Astrocyte of the spinal cord (primary cell): ENCODE measurements around the gene G3BP2.
"Not testable (repeated sequence)": the region's sequence is repeated elsewhere in the genome, so short reads cannot be mapped to it uniquely, and the experiment has no call there.

ENCODE experiments used
- DNase-seq: peaks from one replicate; pipeline ENCODE4 v3.0.0; 2011; ENCODE audit warnings: low read depth, low spot score
- H3K4me3 ChIP-seq: 2 replicates; pipeline ENCODE4 v1.5.1; 2011; ENCODE audit warnings: low read depth, mild to moderate bottlenecking, low read length, moderate library complexity
- CTCF ChIP-seq: IDR thresholded peaks from 2 replicates; pipeline ENCODE4 v1.5.1; 2012; ENCODE audit warnings: low read depth, mild to moderate bottlenecking, low read length, inconsistent platforms
- in situ Hi-C: cut with HindIII; loops from 2 replicates; pipeline ENCODE4 v1.10.0; 2017; ENCODE audit warnings: low sequenced_read_pairs

The G3BP2 gene

GRCh38 chr4:75699299-75699698 lies 26.1 kb upstream of the G3BP2 start:
- TF ChIP-seq CTCF = no peak
- no peak overlapping the region for H3K4me3 ChIP-seq
- no peak for DNase-seq
- in situ Hi-C loops = no loop called here

- H3K4me3 ChIP-seq = no peak overlapping the region
- no peak for TF ChIP-seq CTCF
- in situ Hi-C loops = no loop called here
- DNase-seq = no peak
Observed at GRCh38 chr4:75698963-75699228, 25.7 kb upstream of the G3BP2 start.

- in situ Hi-C loops = no loop called here
- no peak overlapping the region for H3K4me3 ChIP-seq
- no peak for TF ChIP-seq CTCF
- no peak for DNase-seq
Observed at GRCh38 chr4:75698162-75698962, 25.2 kb upstream of the G3BP2 start.

GRCh38 chr4:75696581-75696980 lies 23.4 kb upstream of the G3BP2 start:
- in situ Hi-C loops = no loop called here

GRCh38 chr4:75696071-75696470 lies 22.9 kb upstream of the G3BP2 start:
- no peak for DNase-seq
- H3K4me3 ChIP-seq = no peak overlapping the region
- in situ Hi-C loops = no loop called here
- no peak for TF ChIP-seq CTCF

More at GRCh38 chr4:75696581-75696980, 23.4 kb upstream of the G3BP2 start:
- no peak for DNase-seq
- no peak overlapping the region for H3K4me3 ChIP-seq
- TF ChIP-seq CTCF = no peak

GRCh38 chr4:75692066-75692465 lies 18.9 kb upstream of the G3BP2 start:
- H3K4me3 ChIP-seq, in situ Hi-C loops: not testable (repeated sequence)

GRCh38 chr4:75687125-75687524 lies 13.9 kb upstream of the G3BP2 start:
- in situ Hi-C loops, H3K4me3 ChIP-seq, DNase-seq: not testable (repeated sequence)

More at GRCh38 chr4:75692066-75692465, 18.9 kb upstream of the G3BP2 start:
- not testable (repeated sequence) for DNase-seq

GRCh38 chr4:75686346-75686745 lies 13.1 kb upstream of the G3BP2 start:
- in situ Hi-C loops = no loop called here
- DNase-seq = no peak
- no peak for TF ChIP-seq CTCF
- H3K4me3 ChIP-seq = no peak overlapping the region
